HCT116 (cell line): Measurements from ENCODE around the gene KCNN3. TPM values are rescaled to one million over a fixed set of nuclear protein-coding genes. Genes with fewer than 3 reads are reported as not detected.

Experiments used
- ATAC-seq: fragments of 200-7000 bp; cut with Tn5 transposase; 2 replicates; pipeline ENCODE4 v1.9.1; 2020; ENCODE audit warnings: mild to moderate bottlenecking, moderate library complexity
- BruUV-seq: library from RNA; stranded (reverse); fragments of 400-500 nt; replicated peaks from 2 replicates; lab custom pipeline; 2021; lab: Mats Ljungman, UMichigan
- CTCF ChIA-PET: fragments of 300-600 bp; sonication (Branson Sonifier 250); formaldehyde crosslinking; loops from one replicate; lab custom pipeline; 2021; ENCODE audit warnings: antibody characterized with exemption; lab: Charles Lee
- POLR2A ChIA-PET: fragments of 300-600, 350-600 bp; sonication (Branson Sonifier 250); formaldehyde crosslinking; loops from one replicate; lab custom pipeline; 2021; ENCODE audit warnings: antibody characterized with exemption; lab: Charles Lee
- RAD21 ChIA-PET, 2 experiments: fragments of 300-600 bp; sonication (Branson Sonifier 250); formaldehyde crosslinking; loops; one replicate each; lab custom pipeline; 2023; ENCODE audit warnings: low total read pairs in 2 of 2; ENCODE audit not compliant: uncharacterized antibody in 2 of 2, unreplicated experiment in 2 of 2, low non-redundant PET in 1 of 2; lab: Charles Lee
- DNase-seq: peaks from one replicate; pipeline ENCODE4 v3.0.0-alpha.2; 2010; ENCODE audit warnings: low read depth, low spot score
- H2AFZ ChIP-seq: fragments of 200-600 bp; shearing (Covaris generic), sonication (generic); 2 replicates; pipeline ENCODE4 v1.6.1; 2017; ENCODE audit warnings: low read depth, mixed run types, mixed read lengths, antibody characterized with exemption, low read length; ENCODE audit not compliant: poor library complexity, severe bottlenecking
- H3K27ac ChIP-seq: 2 replicates; pipeline ENCODE4 v1.5.1; 2012; ENCODE audit warnings: low read depth, low read length
- H3K27me3 ChIP-seq: fragments of 200-600 bp; sonication (generic); 2 replicates; pipeline ENCODE4 v1.6.1; 2016; ENCODE audit warnings: mixed run types, low read length, mixed read lengths; ENCODE audit not compliant: insufficient read depth
- H3K36me3 ChIP-seq, 2 experiments: fragments of 200-500 bp in 1 of 2; fragments of 200-600 bp in 1 of 2; sonication (Bioruptor generic) in 1 of 2; sonication (generic) in 1 of 2; 2 replicates each; pipeline versions ENCODE4 v1.5.1 to v1.6.1; 2014 to 2016; ENCODE audit warnings: low read length in 2 of 2, inconsistent platforms in 1 of 2, mixed read lengths in 1 of 2, mixed run types in 1 of 2; ENCODE audit not compliant: insufficient read depth in 2 of 2, control insufficient read depth in 1 of 2
- H3K4me1 ChIP-seq, 2 experiments: fragments of 200-600 bp in 1 of 2; sonication (generic) in 1 of 2; 2 replicates each; pipeline versions ENCODE4 v1.5.1 to v1.6.1; 2012 to 2017; ENCODE audit warnings: low read length in 2 of 2, inconsistent platforms in 1 of 2, mild to moderate bottlenecking in 1 of 2, mixed read lengths in 1 of 2, mixed run types in 1 of 2, moderate library complexity in 1 of 2; ENCODE audit not compliant: insufficient read depth in 2 of 2, control insufficient read depth in 1 of 2
- H3K4me2 ChIP-seq: fragments of 200-600 bp; sonication (generic); 2 replicates; pipeline ENCODE4 v1.6.1; 2017; ENCODE audit warnings: mixed run types, low read length, mixed read lengths
- H3K4me3 ChIP-seq, 2 experiments: fragments of 200-600 bp in 1 of 2; sonication (generic) in 1 of 2; replicated peaks in 1 of 2; 2 replicates each; pipeline ENCODE4 v1.5.1; 2011 to 2016; ENCODE audit warnings: low read length in 2 of 2, control low read depth in 1 of 2, low read depth in 1 of 2, mild to moderate bottlenecking in 1 of 2, mixed read lengths in 1 of 2, mixed run types in 1 of 2
- H3K79me2 ChIP-seq: fragments of 200-600 bp; sonication (generic); 2 replicates; pipeline ENCODE4 v1.6.1; 2017; ENCODE audit warnings: mild to moderate bottlenecking, mixed run types, low read length, moderate library complexity, mixed read lengths; ENCODE audit not compliant: insufficient read depth
- H3K9ac ChIP-seq: fragments of 200-600 bp; sonication (generic); 2 replicates; pipeline ENCODE4 v1.6.1; 2016; ENCODE audit warnings: low read length, mixed read lengths
- H3K9me2 ChIP-seq: fragments of 200-600 bp; sonication (generic), shearing (Covaris generic); 2 replicates; pipeline ENCODE4 v1.6.1; 2017; ENCODE audit warnings: mixed run types, mild to moderate bottlenecking, moderate library complexity; ENCODE audit not compliant: insufficient read depth
- H3K9me3 ChIP-seq, 2 experiments: fragments of 200-500 bp in 1 of 2; fragments of 200-600 bp in 1 of 2; sonication (Bioruptor generic) in 1 of 2; sonication (generic) in 1 of 2; 2 replicates each; pipeline ENCODE4 v1.6.1; 2014 to 2017; ENCODE audit warnings: low read length in 2 of 2, mixed read lengths in 2 of 2, inconsistent platforms in 1 of 2, low read depth in 1 of 2, mild to moderate bottlenecking in 1 of 2, mixed run types in 1 of 2, moderate library complexity in 1 of 2; ENCODE audit not compliant: control insufficient read depth in 1 of 2, insufficient read depth in 1 of 2
- H4K20me1 ChIP-seq: fragments of 200-600 bp; sonication (generic), shearing (Covaris generic); 2 replicates; pipeline ENCODE4 v1.6.1; 2017; ENCODE audit warnings: mixed run types, mild to moderate bottlenecking, moderate library complexity; ENCODE audit not compliant: insufficient read depth
- ATF3 ChIP-seq: IDR thresholded peaks from 2 replicates; pipeline ENCODE4 v1.6.1; 2012
- CEBPB ChIP-seq: IDR thresholded peaks from 2 replicates; pipeline ENCODE4 v1.6.1; 2012; ENCODE audit warnings: low read depth
- EGR1 ChIP-seq: IDR thresholded peaks from 2 replicates; pipeline ENCODE4 v1.6.1; 2012; ENCODE audit warnings: low read depth
- ELF1 ChIP-seq: IDR thresholded peaks from 2 replicates; pipeline ENCODE4 v1.6.1; 2012; ENCODE audit warnings: low read depth, borderline replicate concordance
- EZH2 ChIP-seq: fragments of 200-600 bp; sonication (generic); IDR thresholded peaks from 2 replicates; pipeline ENCODE4 v1.6.1; 2017; ENCODE audit warnings: antibody characterized with exemption, mixed run types
- EZH2phosphoT487 ChIP-seq: fragments of 200-600 bp; IDR thresholded peaks from 2 replicates; pipeline ENCODE4 v1.6.1; 2018; ENCODE audit warnings: antibody characterized with exemption, borderline replicate concordance
- FOSL1 ChIP-seq: IDR thresholded peaks from 2 replicates; pipeline ENCODE4 v1.6.1; 2012; ENCODE audit warnings: low read depth
- JUND ChIP-seq: IDR thresholded peaks from 2 replicates; pipeline ENCODE4 v1.6.1; 2012
- MAX ChIP-seq: IDR thresholded peaks from 2 replicates; pipeline ENCODE4 v1.6.1; 2012
- POLR2AphosphoS5 ChIP-seq: IDR thresholded peaks from 2 replicates; pipeline ENCODE4 v1.6.1; 2011; ENCODE audit warnings: mild to moderate bottlenecking, low read depth, low read length, moderate library complexity
- RAD21 ChIP-seq: IDR thresholded peaks from 2 replicates; pipeline ENCODE4 v1.6.1; 2012; ENCODE audit warnings: low read depth, mild to moderate bottlenecking
- REST ChIP-seq: IDR thresholded peaks from 2 replicates; pipeline ENCODE4 v1.6.1; 2012; ENCODE audit warnings: low read depth
- SIN3A ChIP-seq: IDR thresholded peaks from 2 replicates; pipeline ENCODE4 v1.6.1; 2012; ENCODE audit warnings: low read depth
- SP1 ChIP-seq: IDR thresholded peaks from 2 replicates; pipeline ENCODE4 v1.6.1; 2012; ENCODE audit warnings: low read depth
- SRF ChIP-seq: IDR thresholded peaks from 2 replicates; pipeline ENCODE4 v1.6.1; 2012; ENCODE audit warnings: low read depth
- TCF7L2 ChIP-seq: IDR thresholded peaks from 2 replicates; pipeline ENCODE4 v1.7.0; 2011; ENCODE audit warnings: borderline replicate concordance, inconsistent platforms; ENCODE audit not compliant: insufficient read depth, insufficient read length; ENCODE audit errors: extremely low read depth
- YY1 ChIP-seq: IDR thresholded peaks from 2 replicates; pipeline ENCODE4 v1.6.1; 2011; ENCODE audit warnings: low read length, low read depth, moderate library complexity, mild to moderate bottlenecking; ENCODE audit not compliant: insufficient replicate concordance; ENCODE audit errors: extremely low read depth
- ZBTB33 ChIP-seq: IDR thresholded peaks from 2 replicates; pipeline ENCODE4 v1.6.1; 2011; ENCODE audit warnings: mild to moderate bottlenecking, low read length, moderate library complexity; ENCODE audit not compliant: insufficient replicate concordance; ENCODE audit errors: extremely low read depth
- ZFX ChIP-seq: fragments of 450-650 bp; IDR thresholded peaks from 2 replicates; pipeline ENCODE4 v1.6.1; 2017
- ZNF274 ChIP-seq: fragments of 200-500 bp; sonication (Bioruptor generic); IDR thresholded peaks from 2 replicates; pipeline ENCODE4 v1.6.1; 2014; ENCODE audit warnings: mild to moderate bottlenecking, low read depth, low read length, inconsistent platforms
- intact Hi-C: fragments of 100-400 bp; cut with micrococcal nuclease; formaldehyde crosslinking; loops from 2 replicates; pipeline ENCODE4 v1.10.0; 2022
- total RNA-seq: library from RNA; stranded (reverse); gene quantifications from one replicate; pipeline ENCODE4 v1.2.1, GENCODE V29; 2021; ENCODE audit not compliant: unreplicated experiment

The KCNN3 gene
- total RNA-seq, 1 experiment from 2014 or later: 1.1 TPM

- H2AFZ ChIP-seq: no peak overlapping the region
- BruUV-seq: no TSS peak
- no peak overlapping the region for H3K27ac ChIP-seq
- H3K4me2 ChIP-seq: no peak overlapping the region
- peaks cover 6 to 20% of the 10 kb centered on the region in 2 experiments; a peak in 3 of 4 replicates for H3K4me1 ChIP-seq
- no peaks in the 10 kb centered on the region for H3K79me2 ChIP-seq
- H3K36me3 ChIP-seq: no peaks in the 10 kb centered on the region
- H3K9me2 ChIP-seq: no peaks in the 10 kb centered on the region
- RAD21 ChIA-PET: no interaction called here
- TF ChIP-seq MAX (no peak), JUND (no peak), SP1 (no peak), SRF (no peak), ELF1 (no peak), RAD21 (no peak), EGR1 (no peak), FOSL1 (no peak), TCF7L2 (no peak), ZBTB33 (no peak), EZH2 (no peak), YY1 (no peak), ATF3 (no peak), SIN3A (no peak), REST (no peak), POLR2AphosphoS5 (no peak), CEBPB (no peak), ZFX (no peak), EZH2phosphoT487 (no peak), ZNF274 (no peak)
- no peak overlapping the region for H3K9ac ChIP-seq
- no peak for ATAC-seq
- intact Hi-C loops: no loop called here
- DNase-seq: no peak
- no peaks in the 10 kb centered on the region for H3K9me3 ChIP-seq
- no peaks in the 10 kb centered on the region for H4K20me1 ChIP-seq
- no peak overlapping the region for H3K4me3 ChIP-seq
- POLR2A ChIA-PET: no interaction called here
- CTCF ChIA-PET: no interaction called here
- no peaks in the 10 kb centered on the region for H3K27me3 ChIP-seq
Observed at GRCh38 chr1:154780541-154780940, 89.5 kb downstream of the KCNN3 start.
